Measurements from ENCODE around the gene PRMT1. TPM values are rescaled to one million over a fixed set of nuclear protein-coding genes. Genes with fewer than 3 reads are reported as not detected.

Gene PRMT1
- total RNA-seq, 2 donors from 2014 or later: 116 to 118 TPM

DNA sequence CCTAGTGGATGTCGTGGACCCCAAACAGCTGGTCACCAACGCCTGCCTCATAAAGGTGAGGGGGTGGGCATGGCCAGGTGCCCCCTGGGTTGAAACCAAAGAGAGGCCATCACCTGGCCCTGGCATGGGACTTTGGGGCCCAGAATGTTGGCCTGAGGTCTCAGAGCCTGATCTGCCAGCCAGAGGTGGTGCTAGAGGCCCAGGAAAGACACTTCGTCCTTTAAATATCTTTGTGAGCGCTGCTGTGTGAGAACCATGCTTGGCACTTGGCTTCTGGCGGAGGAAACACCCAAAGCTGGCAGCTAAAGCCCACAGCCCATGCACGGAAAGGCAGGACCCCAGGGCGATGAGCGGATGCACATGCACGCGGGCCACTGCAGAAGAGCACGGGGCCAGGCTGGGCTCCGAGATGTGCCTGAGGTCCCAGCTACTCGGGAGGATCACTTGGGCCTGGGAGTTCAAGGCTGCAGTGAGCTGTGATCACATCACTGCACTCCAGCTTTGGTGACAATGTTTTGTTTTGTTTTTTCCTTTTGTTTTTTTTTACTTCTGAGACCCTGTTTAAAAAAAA is 8.0 kb downstream of the PRMT1 start:
- DNase-seq (ENCODE audit: low spot score) (no peak), ATAC-seq (ENCODE audit: insufficient number of reproducible peaks, low FRiP score, low read depth) (no peak)
- no peak overlapping the region for H3K4me3 ChIP-seq
- H3K4me1 ChIP-seq (ENCODE audit: control insufficient read depth in 1 of 2, low read depth in 2 of 2): peaks cover 15 to 21% of the 10 kb centered on the region in 2 donors
- H3K27ac ChIP-seq: no peak overlapping the region
- no peaks in the 10 kb centered on the region for H3K9me3 ChIP-seq
- no peak for TF ChIP-seq CTCF (IDR thresholded peaks at IDR 0.05)
- peaks cover 44% of the 10 kb centered on the region for H3K36me3 ChIP-seq
- H3K27me3 ChIP-seq (replicated peaks; ENCODE audit: insufficient read depth): no peaks in the 10 kb centered on the region

DNA sequence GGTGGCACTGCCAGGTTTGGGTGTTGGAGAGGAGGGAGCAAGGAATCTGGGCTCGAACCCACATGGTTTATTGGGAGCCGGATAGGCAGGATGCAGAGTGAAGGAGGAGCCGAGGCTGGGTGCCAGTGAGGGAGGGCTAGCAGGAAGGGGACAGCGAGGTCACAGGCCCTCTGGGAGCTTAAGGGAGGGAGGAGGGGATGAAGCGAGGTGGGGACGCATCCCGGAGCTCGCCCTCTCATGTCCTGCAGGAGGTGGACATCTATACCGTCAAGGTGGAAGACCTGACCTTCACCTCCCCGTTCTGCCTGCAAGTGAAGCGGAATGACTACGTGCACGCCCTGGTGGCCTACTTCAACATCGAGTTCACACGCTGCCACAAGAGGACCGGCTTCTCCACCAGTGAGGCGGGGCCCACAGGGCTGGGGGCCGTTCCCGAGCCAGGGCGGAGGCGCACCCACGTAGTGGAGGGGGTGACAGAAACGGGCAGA is 8.8 kb downstream of the PRMT1 start:
- H3K4me1 ChIP-seq (ENCODE audit: control insufficient read depth in 1 of 2, low read depth in 2 of 2): peaks cover 7 to 21% of the 10 kb centered on the region in 2 donors
- DNase-seq (ENCODE audit: low spot score) (no peak), ATAC-seq (ENCODE audit: insufficient number of reproducible peaks, low FRiP score, low read depth) (no peak)
- H3K27me3 ChIP-seq (replicated peaks; ENCODE audit: insufficient read depth): no peaks in the 10 kb centered on the region
- H3K4me3 ChIP-seq: no peak overlapping the region
- H3K36me3 ChIP-seq: peaks cover 44% of the 10 kb centered on the region
- no peak overlapping the region for H3K27ac ChIP-seq
- TF ChIP-seq CTCF (IDR thresholded peaks at IDR 0.05): no peak
- H3K9me3 ChIP-seq: no peaks in the 10 kb centered on the region

GRCh38 chr19:49686503-49687088 is 9.5 kb downstream of the PRMT1 start:
- H3K4me1 ChIP-seq (ENCODE audit: control insufficient read depth in 1 of 2, low read depth in 2 of 2): peaks cover 4 to 25% of the 10 kb centered on the region in 2 donors
- ATAC-seq (ENCODE audit: insufficient number of reproducible peaks, low FRiP score, low read depth) (no peak), DNase-seq (ENCODE audit: low spot score) (no peak)
- no peak overlapping the region for H3K27ac ChIP-seq
- H3K4me3 ChIP-seq: no peak overlapping the region
- no peak for TF ChIP-seq CTCF (IDR thresholded peaks at IDR 0.05)
- H3K27me3 ChIP-seq (replicated peaks; ENCODE audit: insufficient read depth): no peaks in the 10 kb centered on the region
- H3K9me3 ChIP-seq: no peaks in the 10 kb centered on the region
- peaks cover 42% of the 10 kb centered on the region for H3K36me3 ChIP-seq

GRCh38 chr19:49687150-49687549 is 10.1 kb downstream of the PRMT1 start:
- Histone ChIP-seq H3K4me3 (no peak overlapping the region), H3K36me3 (peaks cover 36% of the 10 kb centered on the region), H3K27ac (no peak overlapping the region), H3K9me3 (no peaks in the 10 kb centered on the region), H3K4me1 (ENCODE audit: control insufficient read depth in 1 of 2, low read depth in 2 of 2) (peaks cover 4 to 28% of the 10 kb centered on the region in 2 donors), H3K27me3 (replicated peaks; ENCODE audit: insufficient read depth) (no peaks in the 10 kb centered on the region)
- DNase-seq (ENCODE audit: low spot score) (no peak), ATAC-seq (ENCODE audit: insufficient number of reproducible peaks, low FRiP score, low read depth) (no peak)
- no peak for TF ChIP-seq CTCF (IDR thresholded peaks at IDR 0.05)

DNA sequence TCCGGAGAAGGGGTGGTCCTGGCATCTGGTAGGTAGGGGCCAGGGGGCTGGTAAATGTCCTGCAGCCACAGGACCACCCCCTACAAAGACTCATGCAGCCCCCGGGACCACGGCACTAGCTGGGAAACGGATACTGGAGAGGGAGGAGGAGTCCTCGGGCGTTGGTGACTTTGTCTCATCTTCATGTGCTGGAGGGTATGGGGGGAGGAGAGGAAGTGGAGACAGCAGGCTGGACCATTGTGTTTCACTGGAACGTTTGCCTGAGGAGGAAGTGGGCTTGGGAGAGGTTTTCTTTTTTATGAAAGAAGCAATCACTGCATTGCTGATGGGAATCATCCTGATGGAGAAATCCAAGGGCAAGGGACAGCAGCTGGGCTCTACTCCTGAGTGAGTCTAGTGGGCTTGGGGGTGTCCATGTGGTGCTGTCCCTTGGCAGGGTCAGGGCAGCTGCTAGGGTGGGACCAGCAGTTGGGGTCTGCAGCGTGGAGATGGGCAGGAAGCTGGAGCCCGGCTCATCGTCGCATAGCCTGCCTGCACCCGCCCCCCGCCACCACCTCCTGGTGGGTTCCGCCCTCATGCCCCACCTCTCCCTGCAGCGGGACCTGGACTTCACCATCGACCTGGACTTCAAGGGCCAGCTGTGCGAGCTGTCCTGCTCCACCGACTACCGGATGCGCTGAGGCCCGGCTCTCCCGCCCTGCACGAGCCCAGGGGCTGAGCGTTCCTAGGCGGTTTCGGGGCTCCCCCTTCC is 10.7 kb downstream of the PRMT1 start:
- no peak for ATAC-seq (ENCODE audit: insufficient number of reproducible peaks, low FRiP score, low read depth)
- H3K9me3 ChIP-seq: no peaks in the 10 kb centered on the region
- H3K36me3 ChIP-seq: peaks cover 30% of the 10 kb centered on the region
- TF ChIP-seq CTCF (IDR thresholded peaks at IDR 0.05): no peak
- no peak for DNase-seq (ENCODE audit: low spot score)
- peaks cover 4 to 28% of the 10 kb centered on the region in 2 donors for H3K4me1 ChIP-seq (ENCODE audit: control insufficient read depth in 1 of 2, low read depth in 2 of 2)
- H3K27ac ChIP-seq: no peak overlapping the region
- no peaks in the 10 kb centered on the region for H3K27me3 ChIP-seq (replicated peaks; ENCODE audit: insufficient read depth)
- no peak overlapping the region for H3K4me3 ChIP-seq
